Glomerular visceral epithelial cell (primary cell): ENCODE measurements around the gene TEKT5.

Source experiments
- DNase-seq: peaks from one replicate; pipeline ENCODE4 v3.0.0-alpha.2; 2016; ENCODE audit errors: extremely low spot score

TEKT5 gene

GRCh38 chr16:10609402-10609774 is 85.3 kb downstream of the TEKT5 start:
- DNase-seq, result no peak

- DNase-seq, result no peak
Observed at GRCh38 chr16:10608687-10609401, 85.9 kb downstream of the TEKT5 start.

- DNase-seq, result no peak
Observed at GRCh38 chr16:10607157-10607556, 87.6 kb downstream of the TEKT5 start.

GRCh38 chr16:10606607-10607006 is 88.1 kb downstream of the TEKT5 start:
- no peak for DNase-seq

GRCh38 chr16:10605636-10606035 is 89.1 kb downstream of the TEKT5 start:
- no peak for DNase-seq

- DNase-seq, result no peak
Observed at GRCh38 chr16:10601444-10602408, 93.0 kb downstream of the TEKT5 start.

- no peak for DNase-seq
Observed at GRCh38 chr16:10600782-10601443, 93.8 kb downstream of the TEKT5 start.

GRCh38 chr16:10599626-10600025 is 95.1 kb downstream of the TEKT5 start:
- DNase-seq, result no peak

- no peak for DNase-seq
Observed at GRCh38 chr16:10598157-10598556, 96.6 kb downstream of the TEKT5 start.

- no peak for DNase-seq
Observed at GRCh38 chr16:10597187-10597601, 97.5 kb downstream of the TEKT5 start.

GRCh38 chr16:10594312-10594950 is 100.3 kb downstream of the TEKT5 start:
- DNase-seq, result no peak

GRCh38 chr16:10592611-10593010 is 102.1 kb downstream of the TEKT5 start:
- DNase-seq, result no peak

GRCh38 chr16:10590342-10590741 is 104.4 kb downstream of the TEKT5 start:
- DNase-seq, result no peak

- DNase-seq, result no peak
Observed at GRCh38 chr16:10589109-10589508, 105.6 kb downstream of the TEKT5 start.

- DNase-seq, result no peak
Observed at GRCh38 chr16:10587622-10588021, 107.1 kb downstream of the TEKT5 start.

GRCh38 chr16:10584981-10585438 is 109.7 kb downstream of the TEKT5 start:
- no peak for DNase-seq

GRCh38 chr16:10583269-10583668 is 111.5 kb downstream of the TEKT5 start:
- DNase-seq, result no peak

GRCh38 chr16:10581507-10581906 is 113.2 kb downstream of the TEKT5 start:
- no peak for DNase-seq

GRCh38 chr16:10580883-10581247 is 113.9 kb downstream of the TEKT5 start:
- no peak for DNase-seq

GRCh38 chr16:10579965-10580882 is 114.5 kb downstream of the TEKT5 start, which contains the start of gene EMP2:
Gene EMP2, minus strand, starts transcription at chr16:10580598. Its CDS starts 32,981 bp downstream, at chr16:10547617.
- peak; percentile 78 for DNase-seq

- no peak for DNase-seq
Observed at GRCh38 chr16:10579575-10579964, 115.2 kb downstream of the TEKT5 start.
